PFSK-1 (cell line): ENCODE data around the gene DPYD.

Experiments used
- FOXP2 ChIP-seq: optimal IDR thresholded peaks from 2 replicates; pipeline ENCODE3; 2011; ENCODE audit warnings: borderline replicate concordance, control low read depth, inconsistent platforms; ENCODE audit not compliant: insufficient read depth; ENCODE audit errors: extremely low read length, extremely low read depth
- POLR2AphosphoS5 ChIP-seq: IDR thresholded peaks from 2 replicates; pipeline ENCODE4 v1.6.1; 2012; ENCODE audit warnings: low read depth, mild to moderate bottlenecking, control low read depth, low read length, moderate library complexity
- SIN3A ChIP-seq: IDR thresholded peaks from 2 replicates; pipeline ENCODE4 v1.6.1; 2012; ENCODE audit warnings: mild to moderate bottlenecking, low read length, moderate library complexity, borderline replicate concordance; ENCODE audit not compliant: insufficient read depth
- TAF1 ChIP-seq: IDR thresholded peaks from 2 replicates; pipeline ENCODE4 v1.6.1; 2012; ENCODE audit warnings: low read length, control low read depth, borderline replicate concordance; ENCODE audit not compliant: insufficient read depth
- TF ChIP-seq, protein P1 (sequence below), 2 experiments: IDR thresholded peaks; 2 replicates each; pipeline versions ENCODE4 v1.6.1 to v1.8.0; 2011 to 2012; ENCODE audit warnings: low read depth in 2 of 2, low read length in 2 of 2, control low read depth in 1 of 2, inconsistent platforms in 1 of 2, mild to moderate bottlenecking in 1 of 2, moderate library complexity in 1 of 2; ENCODE audit not compliant: insufficient read depth in 1 of 2

DNA sequence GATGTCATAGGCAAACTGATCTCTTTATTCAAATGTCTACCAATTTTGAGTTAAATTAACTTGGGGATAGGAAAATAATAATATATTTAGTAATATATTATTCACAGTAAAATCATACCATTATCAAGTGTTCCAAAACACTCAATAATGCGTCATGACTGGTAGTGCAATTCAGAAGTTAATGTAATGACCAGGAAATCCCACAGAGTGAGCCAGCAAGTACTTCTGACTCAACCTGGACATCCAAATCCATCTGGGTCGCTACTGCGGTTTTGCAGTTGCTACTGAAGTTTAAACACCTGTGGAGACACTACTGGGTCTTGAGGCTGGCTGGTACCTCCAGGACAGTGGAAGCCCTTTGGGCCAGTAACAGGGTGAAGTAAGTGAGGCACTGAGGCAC is 44.8 kb downstream of the DPYD start:
- TF ChIP-seq TAF1, result no peak
- no peak for TF ChIP-seq SIN3A
- no peak for TF ChIP-seq POLR2AphosphoS5
- no peak for TF ChIP-seq FOXP2
- TF ChIP-seq, protein P1, sequence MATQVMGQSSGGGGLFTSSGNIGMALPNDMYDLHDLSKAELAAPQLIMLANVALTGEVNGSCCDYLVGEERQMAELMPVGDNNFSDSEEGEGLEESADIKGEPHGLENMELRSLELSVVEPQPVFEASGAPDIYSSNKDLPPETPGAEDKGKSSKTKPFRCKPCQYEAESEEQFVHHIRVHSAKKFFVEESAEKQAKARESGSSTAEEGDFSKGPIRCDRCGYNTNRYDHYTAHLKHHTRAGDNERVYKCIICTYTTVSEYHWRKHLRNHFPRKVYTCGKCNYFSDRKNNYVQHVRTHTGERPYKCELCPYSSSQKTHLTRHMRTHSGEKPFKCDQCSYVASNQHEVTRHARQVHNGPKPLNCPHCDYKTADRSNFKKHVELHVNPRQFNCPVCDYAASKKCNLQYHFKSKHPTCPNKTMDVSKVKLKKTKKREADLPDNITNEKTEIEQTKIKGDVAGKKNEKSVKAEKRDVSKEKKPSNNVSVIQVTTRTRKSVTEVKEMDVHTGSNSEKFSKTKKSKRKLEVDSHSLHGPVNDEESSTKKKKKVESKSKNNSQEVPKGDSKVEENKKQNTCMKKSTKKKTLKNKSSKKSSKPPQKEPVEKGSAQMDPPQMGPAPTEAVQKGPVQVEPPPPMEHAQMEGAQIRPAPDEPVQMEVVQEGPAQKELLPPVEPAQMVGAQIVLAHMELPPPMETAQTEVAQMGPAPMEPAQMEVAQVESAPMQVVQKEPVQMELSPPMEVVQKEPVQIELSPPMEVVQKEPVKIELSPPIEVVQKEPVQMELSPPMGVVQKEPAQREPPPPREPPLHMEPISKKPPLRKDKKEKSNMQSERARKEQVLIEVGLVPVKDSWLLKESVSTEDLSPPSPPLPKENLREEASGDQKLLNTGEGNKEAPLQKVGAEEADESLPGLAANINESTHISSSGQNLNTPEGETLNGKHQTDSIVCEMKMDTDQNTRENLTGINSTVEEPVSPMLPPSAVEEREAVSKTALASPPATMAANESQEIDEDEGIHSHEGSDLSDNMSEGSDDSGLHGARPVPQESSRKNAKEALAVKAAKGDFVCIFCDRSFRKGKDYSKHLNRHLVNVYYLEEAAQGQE (IDR thresholded peaks at IDR 0.05; ENCODE audit: insufficient read depth in 1 of 2, low read depth in 2 of 2, low read length in 2 of 2), result no peak
